Hematopoietic multipotent progenitor cell (in vitro differentiated cells): Measurements from ENCODE around the gene FKBP1A. TPM values are rescaled to one million over a fixed set of nuclear protein-coding genes. Genes with fewer than 3 reads are reported as not detected.
"Not testable (repeated sequence)": the region's sequence is repeated elsewhere in the genome, so short reads cannot be mapped to it uniquely, and the experiment has no call there.

ENCODE experiments used
- DNase-seq, 3 donors: peaks; one replicate each; pipeline ENCODE4 v3.0.0-alpha.2; 2011 to 2015; ENCODE audit warnings: low read depth in 2 of 3, low spot score in 2 of 3
- total RNA-seq: library from RNA; depleted of rRNA; stranded (reverse); fragments of >200 nt; gene quantifications from one replicate; pipeline ENCODE4 v1.2.3, GENCODE V29; 2012

The FKBP1A gene
- total RNA-seq, 1 donor = 107 TPM

DNA sequence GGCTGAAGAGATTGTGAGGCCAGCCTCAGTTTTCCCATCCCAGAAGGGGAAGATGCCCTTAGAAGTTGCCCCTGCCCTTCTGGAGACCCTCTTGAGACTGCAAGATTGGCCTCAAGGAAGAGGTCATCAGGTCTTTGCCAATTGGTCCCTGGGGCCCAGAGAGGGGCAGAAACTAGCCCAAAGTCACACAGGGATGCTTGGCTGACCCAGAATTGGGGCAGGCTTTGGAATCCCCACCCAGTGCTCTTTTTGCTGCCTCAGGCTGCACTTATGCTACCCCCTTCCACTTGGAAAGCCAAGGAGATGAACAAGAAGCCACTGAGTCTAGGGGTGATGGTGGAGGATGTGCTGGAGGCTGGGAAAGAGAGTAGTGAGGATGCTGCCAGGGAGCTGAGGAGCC, 24.9 kb upstream of the FKBP1A start:
- no peak for DNase-seq

DNA sequence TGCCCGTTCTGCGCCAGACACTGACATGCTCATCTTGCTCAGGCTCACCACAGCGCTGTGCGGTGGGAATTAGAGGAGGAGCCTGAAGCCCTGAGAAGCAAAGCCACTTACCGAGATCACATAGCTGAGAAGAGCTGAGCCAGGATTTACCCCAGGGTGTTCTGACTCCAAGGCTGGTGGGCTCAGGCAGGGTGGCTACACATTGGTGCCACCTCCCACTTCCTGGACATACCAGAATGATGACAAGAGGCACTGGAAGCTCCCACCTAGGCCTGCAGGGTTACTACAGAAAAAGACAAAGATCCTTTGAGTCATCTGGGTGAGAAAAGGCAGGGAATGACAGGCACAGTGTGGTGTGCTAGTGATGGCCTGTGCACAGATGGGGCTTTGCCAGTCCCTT, 24.4 kb upstream of the FKBP1A start:
- no peak for DNase-seq

DNA sequence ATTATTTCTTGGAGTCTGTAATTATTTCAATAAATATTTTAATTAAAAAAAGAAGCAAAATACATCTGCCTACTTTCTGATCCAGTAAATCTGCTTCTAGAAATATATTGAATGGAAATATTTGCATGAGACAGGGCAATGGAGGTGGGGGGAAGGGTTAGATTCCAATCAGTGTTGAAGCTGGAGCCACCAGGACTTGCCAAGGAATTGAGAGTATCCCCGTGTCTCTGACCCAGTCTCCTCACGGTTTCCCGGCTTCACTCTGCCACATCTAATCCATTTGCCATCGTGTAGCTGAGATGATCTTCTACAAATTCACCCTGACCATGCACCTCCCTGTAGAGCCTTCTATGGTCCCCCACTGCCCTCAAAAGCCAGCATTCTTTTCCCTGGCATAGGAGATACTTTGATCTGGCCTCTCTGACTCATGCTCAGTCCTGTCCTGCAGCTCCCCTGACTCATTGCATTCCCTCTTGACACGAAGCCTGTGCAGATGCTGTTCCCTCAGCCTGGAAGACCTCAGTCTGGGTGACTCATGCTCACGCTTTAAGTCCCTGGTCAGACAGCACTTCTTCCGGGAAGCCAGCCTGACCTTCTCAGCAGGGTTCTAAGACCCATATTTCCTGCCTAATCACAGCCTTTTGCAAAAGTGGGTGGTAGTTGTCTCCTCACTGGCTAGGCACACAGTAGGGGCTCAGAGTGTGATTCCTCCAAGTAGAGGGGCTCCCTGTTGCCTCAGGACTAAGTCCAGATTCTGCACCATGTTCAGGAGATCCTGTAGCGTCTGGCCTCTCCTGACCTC, 23.0 kb upstream of the FKBP1A start:
- no peak for DNase-seq

DNA sequence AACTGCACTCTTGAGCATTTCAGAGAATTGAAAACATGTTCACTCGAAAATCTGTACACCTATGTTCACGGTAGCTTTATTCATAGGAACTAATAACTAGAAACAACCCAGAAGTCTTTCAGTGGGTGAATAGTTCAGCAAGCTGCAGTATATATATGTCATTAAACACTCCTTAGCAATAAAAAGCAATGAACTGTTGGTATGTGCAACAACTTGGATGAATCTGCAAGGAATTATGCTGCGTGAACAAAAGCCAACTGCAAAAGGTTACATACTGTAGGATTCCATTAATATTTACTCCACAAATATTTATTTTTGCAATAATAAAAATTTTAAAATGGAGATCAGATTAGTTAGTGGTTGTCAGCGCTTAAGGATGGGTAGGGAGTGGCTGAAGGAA, 22.1 kb upstream of the FKBP1A start:
- no peak for DNase-seq

DNA sequence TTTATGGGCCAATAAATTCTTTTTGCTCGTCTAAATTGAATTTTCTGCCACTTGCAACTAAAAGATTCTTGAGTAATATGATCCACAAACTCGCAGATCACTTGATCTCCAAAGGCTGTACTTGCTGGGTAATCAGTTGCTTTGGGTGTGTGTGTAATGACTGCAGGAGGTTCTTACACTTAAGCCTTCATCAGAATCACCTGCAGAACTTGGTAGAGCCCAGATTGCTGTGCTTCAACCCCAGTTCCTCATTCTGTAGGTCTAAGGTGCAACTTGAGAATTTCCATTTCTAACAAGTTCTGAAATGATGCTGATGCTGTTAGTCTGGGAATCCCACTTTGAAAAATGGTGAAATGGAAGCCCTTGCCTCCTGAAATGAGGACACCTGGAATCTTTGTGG, 12.9 kb upstream of the FKBP1A start:
- DNase-seq = no peak

DNA sequence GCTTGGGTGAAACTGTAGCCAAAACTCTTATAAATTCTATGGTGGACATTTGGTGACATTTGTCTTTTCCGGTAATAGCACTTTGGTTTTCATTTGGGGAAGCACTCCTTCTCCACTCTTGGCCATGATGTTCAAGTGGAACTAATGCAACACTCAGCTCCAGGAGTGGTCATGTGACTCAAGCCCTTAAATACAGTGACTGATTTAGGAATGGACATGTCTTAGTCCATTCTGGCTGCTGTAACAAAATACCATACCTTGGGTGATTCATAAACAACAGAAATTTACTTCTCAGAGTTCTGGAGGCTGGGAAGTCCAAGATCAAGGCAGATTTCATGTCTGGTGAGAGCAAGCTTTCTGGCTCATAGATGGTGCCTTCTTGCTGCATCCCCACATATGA, 10.8 kb upstream of the FKBP1A start:
- no peak for DNase-seq

DNA sequence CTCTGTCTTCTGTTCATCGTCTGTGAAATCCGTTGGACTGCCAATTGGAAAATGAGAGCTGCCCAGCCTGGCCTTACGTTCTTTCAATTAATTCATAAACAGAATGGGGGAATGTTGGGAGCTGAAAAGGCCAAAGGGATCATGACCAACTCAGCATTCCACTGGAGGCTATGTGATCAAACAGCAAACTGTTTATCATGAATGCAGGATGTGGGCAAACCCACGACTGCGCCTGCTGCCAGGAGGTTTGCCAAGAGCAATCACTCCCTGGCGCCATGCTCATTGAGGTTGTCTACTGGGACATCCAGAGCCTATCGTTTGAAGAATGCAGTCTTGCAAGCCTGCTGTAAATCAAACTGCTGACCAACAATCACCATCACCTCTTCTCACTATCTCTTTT, 9.3 kb upstream of the FKBP1A start:
- no peak for DNase-seq

DNA sequence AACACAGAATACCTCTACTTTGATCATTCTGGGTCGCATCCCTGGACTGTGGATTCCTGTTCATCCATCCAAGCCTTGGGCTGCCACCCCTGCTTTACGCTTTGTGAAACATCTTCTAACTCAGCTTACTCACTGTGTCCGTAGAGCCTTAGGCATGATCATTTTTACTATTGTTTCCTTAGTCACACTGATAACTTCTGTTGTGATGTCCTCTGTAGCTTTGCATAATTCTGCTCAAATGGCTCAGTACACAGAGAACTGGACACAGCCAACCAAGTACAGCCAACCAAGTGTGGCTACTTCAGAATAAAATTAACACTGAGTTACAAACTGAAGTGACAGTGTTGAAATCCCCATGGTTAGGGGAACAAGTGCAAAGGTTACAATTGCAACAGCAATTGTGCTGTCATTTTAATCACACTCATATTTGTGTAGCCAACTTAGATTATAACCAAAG, 8.6 kb upstream of the FKBP1A start:
- DNase-seq = no peak

DNA sequence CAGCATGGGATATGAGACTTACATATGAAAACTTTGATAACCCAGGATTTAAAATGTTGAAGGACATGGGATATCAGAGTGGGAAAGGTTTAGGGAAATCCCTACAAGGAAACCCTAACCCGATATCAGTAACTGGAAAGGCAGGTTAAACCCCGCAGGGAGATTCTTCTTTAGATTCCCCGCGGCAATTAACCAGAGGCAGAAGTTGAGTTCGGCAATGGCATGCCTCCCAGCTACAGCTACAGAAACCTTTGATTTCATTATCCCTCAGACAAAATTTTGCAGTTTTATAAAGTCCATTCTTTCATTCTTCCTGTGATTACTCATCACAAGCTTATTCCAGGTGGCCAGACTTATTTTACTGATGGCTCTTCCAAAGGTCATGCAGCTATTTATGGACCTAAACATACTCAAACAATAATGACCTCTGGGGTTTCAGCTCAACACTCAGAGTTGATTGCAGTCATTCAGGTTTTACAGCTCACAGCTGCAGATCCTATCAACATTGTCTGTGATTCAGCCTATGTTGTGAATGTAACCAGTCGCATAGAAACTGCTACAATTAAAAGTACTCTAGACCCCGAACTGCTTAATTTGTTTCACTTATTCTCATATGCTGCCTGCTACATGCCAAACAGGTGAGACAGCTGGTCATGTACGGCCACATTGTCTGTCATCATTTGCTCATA, 7.0 kb upstream of the FKBP1A start:
- DNase-seq = not testable (repeated sequence)

DNA sequence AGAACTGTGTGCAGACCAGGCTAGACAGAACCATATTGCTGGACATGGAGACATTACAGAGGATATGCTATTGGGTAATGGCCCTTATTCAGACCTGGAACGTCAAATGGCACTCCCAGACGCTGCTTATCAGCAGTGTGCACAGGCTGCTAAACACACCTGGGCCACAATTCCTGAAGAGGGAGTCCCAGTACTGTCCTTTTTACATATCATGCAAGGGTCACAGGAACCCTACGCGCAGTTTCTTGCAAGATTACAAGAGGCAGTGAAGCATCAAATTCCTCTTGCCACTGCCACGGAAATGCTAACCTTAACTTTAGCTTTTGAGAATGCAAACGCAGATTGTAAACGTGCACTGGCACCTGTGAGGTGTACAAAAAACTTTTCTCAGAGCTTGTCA, 5.3 kb upstream of the FKBP1A start:
- not testable (repeated sequence) for DNase-seq

DNA sequence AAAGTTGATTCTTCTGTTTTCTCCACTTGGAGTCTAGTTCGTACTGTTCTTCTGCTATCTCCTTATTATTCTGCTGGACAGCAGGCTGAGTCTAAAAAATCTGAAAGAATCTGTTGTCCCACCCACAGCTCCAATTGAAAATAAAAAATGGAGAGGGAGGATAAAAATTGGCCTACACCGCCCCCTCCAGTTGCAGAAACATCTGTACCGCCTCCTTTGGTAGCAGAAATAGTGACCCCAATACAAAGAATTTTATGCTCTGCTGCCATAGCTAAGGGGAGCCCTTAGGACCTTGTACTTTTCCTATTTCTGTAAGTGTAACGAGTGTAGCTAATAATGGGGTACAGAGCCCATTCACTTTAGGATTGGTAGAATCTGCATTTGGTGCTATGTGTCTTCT, 4.9 kb upstream of the FKBP1A start:
- DNase-seq = no peak

DNA sequence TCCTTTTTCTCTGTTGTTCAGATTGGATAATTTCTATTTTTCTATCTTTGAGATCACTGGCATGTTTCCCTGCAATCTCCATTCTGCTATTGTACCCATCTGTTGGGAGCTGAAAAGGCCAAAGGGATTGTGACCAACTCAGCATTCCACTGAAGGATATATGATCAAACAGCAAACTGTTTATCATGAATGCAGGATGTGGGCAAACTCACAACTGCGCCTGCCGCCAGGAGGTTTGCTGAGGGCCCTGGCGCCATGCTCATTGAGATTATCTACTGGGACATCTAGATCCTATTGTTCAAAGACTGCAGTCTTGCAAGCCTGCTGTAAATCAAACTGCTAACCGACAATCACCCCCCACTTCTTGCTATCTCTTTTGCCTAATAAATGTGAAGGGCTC, 3.8 kb upstream of the FKBP1A start:
- DNase-seq = no peak

DNA sequence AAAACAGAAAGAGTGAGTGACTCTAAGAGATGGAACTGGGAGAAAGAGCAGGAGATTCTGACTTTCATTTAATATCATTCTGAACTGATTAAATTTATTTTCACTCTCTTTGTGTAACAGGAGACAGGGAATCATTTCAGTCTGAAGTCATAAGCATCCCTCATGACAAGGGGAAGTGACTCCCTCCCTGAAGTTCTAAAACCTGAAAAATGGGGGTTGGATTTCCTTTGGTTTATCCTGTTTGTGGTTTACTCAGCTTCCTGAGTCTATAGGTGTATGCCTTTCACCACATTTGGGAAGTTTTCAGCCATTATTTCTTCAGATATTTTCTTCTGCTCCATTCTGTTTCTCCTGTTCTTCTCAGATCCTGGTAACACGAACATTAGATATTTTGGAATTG, 3.4 kb upstream of the FKBP1A start:
- DNase-seq = no peak

DNA sequence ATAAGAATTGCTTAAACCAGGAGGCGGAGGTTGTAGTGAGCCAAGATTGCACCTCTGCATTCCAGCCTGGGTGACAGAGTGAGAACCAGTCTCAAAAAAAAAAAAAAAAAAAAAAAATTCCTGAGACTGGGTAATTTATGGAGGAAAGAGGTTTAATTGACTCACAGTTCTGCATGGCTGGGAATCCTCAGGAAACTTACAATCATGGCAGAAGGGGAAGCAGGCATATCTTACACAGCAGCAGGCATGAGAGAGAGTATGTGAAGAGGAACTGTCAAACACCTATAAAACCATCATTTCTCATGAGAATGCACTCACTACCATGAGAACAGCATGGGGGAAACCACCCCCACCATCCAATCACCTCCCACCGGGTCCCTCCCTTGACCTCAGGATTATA, 1.8 kb upstream of the FKBP1A start:
- DNase-seq = peak in 1 of 3 donors; percentile 52

DNA sequence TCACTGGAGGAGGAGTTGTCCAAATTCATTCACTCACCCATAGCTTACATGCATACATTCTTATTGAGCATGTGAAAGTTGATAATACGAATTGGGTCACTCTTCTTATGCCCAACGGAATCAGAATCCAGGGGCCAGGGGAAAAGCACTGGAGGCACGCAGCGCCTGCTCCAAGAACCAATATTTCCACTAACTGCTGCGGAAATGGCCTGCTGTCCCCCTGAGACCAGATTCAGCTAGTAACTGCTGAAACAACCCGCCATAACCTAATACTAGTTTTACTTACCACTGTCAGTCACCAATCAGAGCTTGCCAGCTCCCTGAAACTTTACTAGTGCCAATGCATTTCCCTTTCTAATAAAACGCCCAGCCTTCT, 641 bp upstream of the FKBP1A start:
- DNase-seq = no peak

DNA sequence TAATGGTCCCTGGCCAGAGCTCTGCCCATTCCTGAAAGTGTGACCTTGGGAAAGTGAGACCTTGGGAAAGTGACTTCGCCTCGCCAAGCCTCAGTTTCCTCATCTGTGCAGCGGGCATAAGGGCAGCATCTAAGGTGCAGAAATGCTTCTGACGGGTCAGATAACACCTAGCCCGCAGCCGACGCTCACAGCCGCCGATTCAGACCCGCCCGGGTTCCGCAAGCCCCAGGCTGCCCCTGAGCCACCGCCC, 486 bp downstream of the FKBP1A start:
- no peak for DNase-seq

DNA sequence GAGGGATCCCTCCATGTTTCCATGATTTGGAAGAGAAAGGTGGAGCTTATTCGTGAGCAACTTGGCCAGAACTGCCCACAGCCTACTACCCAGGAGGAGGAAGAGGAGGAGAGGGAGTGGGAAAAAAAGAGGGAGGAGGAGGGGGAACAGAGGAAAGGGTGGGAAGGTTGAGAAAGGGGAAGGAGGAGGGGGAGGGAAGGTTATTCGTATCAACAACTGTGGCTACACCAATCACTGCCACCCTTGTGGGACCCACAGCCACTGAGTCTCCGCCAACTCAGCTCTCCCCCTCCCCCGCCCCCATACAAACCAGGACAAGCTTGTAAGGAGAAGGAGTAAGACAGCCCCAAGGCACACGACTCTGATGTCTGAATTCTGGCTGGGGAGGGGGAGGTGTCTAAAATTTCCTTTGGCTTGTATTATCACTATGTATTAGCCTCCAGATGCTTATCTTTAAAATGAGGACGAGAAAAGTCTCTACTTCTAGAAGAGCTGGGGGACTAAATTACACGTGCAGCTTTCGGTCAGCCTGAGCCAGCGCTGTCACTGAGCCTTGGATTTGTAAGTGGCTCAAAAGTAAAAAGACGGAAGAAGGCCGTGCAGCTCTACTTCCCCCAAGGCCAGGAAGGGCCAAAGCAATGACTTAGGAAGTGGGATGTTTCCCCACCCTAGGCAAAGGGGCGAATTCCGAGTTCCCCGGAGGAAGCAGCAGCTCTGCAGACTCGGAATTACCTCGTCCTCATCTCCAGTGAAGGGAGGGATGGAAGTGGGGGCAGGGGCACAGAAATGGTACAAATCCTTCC, 1.0 kb downstream of the FKBP1A start:
- DNase-seq = no peak

DNA sequence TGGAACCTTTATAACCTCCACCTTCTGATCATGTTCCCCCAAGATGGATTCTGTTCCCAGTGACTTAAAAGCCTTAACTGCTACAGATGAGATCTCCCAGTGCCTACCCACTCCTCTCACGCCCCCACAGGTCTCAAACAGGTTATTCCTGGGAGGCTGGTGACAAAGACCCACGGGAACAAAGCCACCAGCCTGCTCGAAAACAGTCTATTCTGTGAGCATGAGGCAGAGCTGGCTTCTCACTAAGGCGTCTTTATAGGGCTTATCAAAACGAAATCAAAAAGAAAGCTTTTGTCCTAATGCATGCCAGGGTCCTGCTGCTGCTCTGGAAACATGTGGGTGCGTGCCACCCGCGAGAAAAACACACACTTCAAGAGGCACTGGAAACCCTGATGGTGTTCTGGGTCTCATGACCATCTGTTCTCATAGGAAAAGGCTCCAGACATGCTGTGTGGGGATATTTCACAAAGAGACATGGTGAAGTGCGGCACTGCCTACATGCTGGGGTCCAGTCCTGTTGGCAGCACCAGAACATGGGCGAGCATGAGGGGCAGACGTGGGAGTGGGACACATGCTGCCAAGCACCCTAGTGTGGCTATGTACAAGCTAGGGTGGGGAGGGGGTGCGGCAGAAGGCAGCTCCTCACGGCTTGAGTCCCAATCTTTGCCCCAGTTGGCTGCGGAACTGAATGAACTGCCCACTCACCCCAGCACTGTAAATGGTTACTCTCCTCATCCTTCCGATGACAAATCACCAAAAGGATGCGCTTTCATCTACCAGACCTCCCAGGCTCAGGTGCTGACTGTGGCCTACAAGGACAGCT, 2.1 kb downstream of the FKBP1A start:
- no peak for DNase-seq

DNA sequence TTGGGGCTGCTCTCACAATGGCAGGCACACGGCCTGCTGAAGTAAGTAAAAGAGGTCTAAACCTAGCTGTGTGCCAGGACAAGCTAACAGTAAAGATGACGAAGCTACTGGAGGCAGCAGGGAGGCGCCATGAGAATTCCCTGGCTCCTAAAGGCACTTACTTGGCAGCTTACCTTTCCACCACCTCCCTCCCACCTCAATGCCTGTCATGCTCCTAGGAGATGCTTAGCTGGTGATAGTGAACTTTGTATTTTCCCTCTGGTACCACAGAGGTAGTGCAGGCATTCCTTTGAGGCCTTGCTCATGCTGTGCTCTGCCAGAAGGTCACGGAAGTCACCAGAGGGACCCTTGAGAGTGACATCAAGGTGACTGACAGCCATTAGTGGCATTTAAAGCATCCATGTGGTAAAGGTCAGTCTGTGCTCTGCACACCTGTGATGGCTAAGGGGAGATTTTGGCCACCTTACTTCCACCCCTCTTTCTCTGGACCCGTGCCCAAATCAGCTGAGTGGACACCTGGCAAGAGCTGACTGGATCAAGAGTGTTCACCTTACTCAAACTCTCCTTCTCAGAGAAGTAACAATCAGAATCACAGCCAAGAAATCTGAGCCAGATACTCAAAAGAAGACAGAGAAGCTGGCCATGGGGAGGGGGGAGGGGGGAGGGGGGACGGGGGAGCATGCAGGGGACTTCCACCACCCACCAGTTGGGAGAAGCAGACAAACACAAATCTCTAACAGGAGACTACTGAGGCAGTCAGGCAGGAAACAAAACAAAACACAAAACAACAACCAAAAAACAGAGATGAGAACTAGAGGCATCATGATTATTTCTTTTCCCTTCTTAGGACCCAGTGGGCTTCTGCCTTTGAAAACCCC, 2.9 kb downstream of the FKBP1A start:
- DNase-seq = no peak
